Aorta (tissue), 5 donors: ENCODE results near the gene NFRKB. TPM values are rescaled to one million over a fixed set of nuclear protein-coding genes. Genes with fewer than 3 reads are reported as not detected.

Source experiments
- ATAC-seq: fragments of 200-7000 bp; cut with Tn5 transposase; one replicate; pipeline ENCODE4 v1.9.1; 2022; ENCODE audit warnings: moderate library complexity; ENCODE audit not compliant: low FRiP score
- DNase-seq, 2 donors: peaks; one replicate each; pipeline ENCODE4 v3.0.0-alpha.2; 2020
- H3K27ac ChIP-seq, 2 donors: one replicate each; pipeline ENCODE4 v1.5.1; 2013; ENCODE audit warnings: low read length in 2 of 2, mild to moderate bottlenecking in 2 of 2, moderate library complexity in 2 of 2, control low read depth in 1 of 2, inconsistent platforms in 1 of 2, low read depth in 1 of 2
- H3K27me3 ChIP-seq, 2 donors: one replicate each; pipeline ENCODE4 v1.6.1; 2013; ENCODE audit warnings: control low read depth in 1 of 2, low read length in 1 of 2, mild to moderate bottlenecking in 1 of 2, moderate library complexity in 1 of 2; ENCODE audit not compliant: insufficient read depth in 2 of 2, control insufficient read depth in 1 of 2
- H3K36me3 ChIP-seq, 2 donors: one replicate each; pipeline ENCODE4 v1.6.1; 2013; ENCODE audit warnings: control low read depth in 1 of 2, low read length in 1 of 2, mild to moderate bottlenecking in 1 of 2; ENCODE audit not compliant: insufficient read depth in 2 of 2, control insufficient read depth in 1 of 2
- H3K4me1 ChIP-seq, 2 donors: one replicate each; pipeline ENCODE4 v1.6.1; 2013; ENCODE audit warnings: low read length in 2 of 2, control low read depth in 1 of 2, mild to moderate bottlenecking in 1 of 2, moderate library complexity in 1 of 2; ENCODE audit not compliant: insufficient read depth in 2 of 2, control insufficient read depth in 1 of 2
- H3K4me3 ChIP-seq, 2 donors: one replicate each; pipeline ENCODE4 v1.5.1; 2013; ENCODE audit warnings: low read length in 2 of 2, control low read depth in 1 of 2, mild to moderate bottlenecking in 1 of 2
- H3K9me3 ChIP-seq: one replicate; pipeline ENCODE4 v1.6.1; 2013; ENCODE audit warnings: mild to moderate bottlenecking, low read length; ENCODE audit not compliant: control insufficient read depth
- WGBS, 2 donors: extraction: QIAGEN DNeasy Blood & Tissue Kit; methylation state at CpG; one replicate each; pipeline ENCODE4 v1.1.7; 2013; 5-methylcytosine and 5-hydroxymethylcytosine counted together
- intact Hi-C, 2 donors: fragments of 100-400 bp; cut with DNase I; formaldehyde crosslinking; loops; one replicate each; pipeline versions ENCODE4 v1.14.2 to v1.15.0; 2022
- long read RNA-seq, 2 donors: library from polyadenylated mRNA; unstranded; transcript quantifications; one replicate each; pipeline ENCODE4 v2.0.0, GENCODE V29; 2020 to 2021
- polyA plus RNA-seq, 2 donors: library from polyadenylated mRNA; stranded (reverse); fragments of 200-250 nt; gene quantifications; one replicate each; pipeline ENCODE4 v1.2.3, GENCODE V29; 2013
- total RNA-seq, 2 donors: library from RNA; stranded (reverse); fragmentation: NEBNext Ultra II Directional; extraction: Animal tissue kit (Norgen Biotek cat#: 25700); gene quantifications; one replicate each; pipeline ENCODE4 v1.2.1, GENCODE V29; 2021
- donor health status: healthy with polysubstance abuse.
- donor health status: Bipolar disorder and iron deficiency.
- donor health status: DM: no; HTN: no; CAD: no.
- donor health status: DM: no; HTN: no; CAD: no.
- donor health status: DM: yes; HTN: yes; CAD: no.

The NFRKB gene
- total RNA-seq, result 10 to 100 TPM; 19.2 to 30.9 TPM
- polyA plus RNA-seq, result 10 to 100 TPM; 11.4 to 17.9 TPM
- long read RNA-seq, donor 1, partial matches to known transcripts, result 13 of 26 reads
- long read RNA-seq, donor 1, other reads (novel, unspliced or antisense), result 13 of 26 reads
- long read RNA-seq, donor 2, partial matches to known transcripts, result 8 of 16 reads
- long read RNA-seq, donor 2, other reads (novel, unspliced or antisense), result 8 of 16 reads

DNA sequence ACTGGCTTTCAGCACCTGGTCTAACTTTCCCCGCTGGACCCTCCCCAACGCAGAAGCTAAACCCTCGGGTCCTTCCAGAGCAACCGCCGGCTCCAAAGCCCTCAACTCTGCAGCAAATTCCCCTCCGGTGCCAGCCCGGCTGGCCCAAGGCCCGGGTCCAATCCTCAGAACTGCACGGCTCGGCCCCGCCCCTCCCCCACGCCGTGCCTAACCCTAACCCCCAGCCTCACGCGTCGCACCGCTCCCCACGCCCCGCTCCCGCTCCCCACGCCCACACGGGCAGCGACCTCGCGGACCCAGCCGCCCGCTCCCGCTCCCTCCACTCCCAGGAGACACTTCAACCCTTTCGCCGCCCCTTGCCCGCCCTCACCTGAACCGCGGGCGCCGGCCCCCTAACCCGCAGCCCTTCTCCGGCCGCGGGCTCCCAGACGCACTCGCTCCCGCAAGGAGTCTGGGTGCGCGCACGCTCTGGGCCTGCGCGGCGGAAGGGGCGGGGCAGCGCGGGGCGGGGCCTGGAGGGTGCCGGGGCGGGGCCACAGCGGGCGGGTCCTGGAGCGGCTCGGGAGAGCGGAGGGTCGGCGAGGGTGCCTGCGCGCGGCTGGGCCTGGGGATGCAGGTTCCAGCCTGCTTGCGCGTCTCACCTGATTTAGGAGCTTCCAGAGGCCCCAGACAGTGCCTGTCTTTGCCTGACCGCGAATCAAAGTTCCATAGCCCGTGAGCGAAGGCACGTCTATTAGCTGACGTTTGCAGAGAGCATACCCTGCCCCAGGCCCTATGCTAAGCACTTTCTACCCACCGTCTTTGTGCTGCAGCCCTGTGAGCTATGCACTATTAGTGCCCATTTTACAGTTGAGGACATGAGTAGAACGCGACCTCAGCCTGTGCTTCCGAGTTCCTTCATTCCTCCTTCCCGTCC, at the start of gene NFRKB:
NFRKB (minus strand) TSS at position 453 of the 916 bp plus-strand sequence. CDS start 2,729 bp downstream, outside the sequence.
- DNase-seq, result peak; percentile 89 to 96
- intact Hi-C loops, result no loop called here
- peak; percentile 98 for ATAC-seq
- Histone ChIP-seq H3K4me3 (peak within 1 kb of the TSS; percentile 89 to 97), H3K36me3 (peaks cover 3 to 4% of the 10 kb centered on the region in 2 donors), H3K27me3 (no peaks in the 10 kb centered on the region), H3K4me1 (no peaks in the 10 kb centered on the region), H3K9me3 (no peaks in the 10 kb centered on the region), H3K27ac (peak within 1 kb of the TSS in 1 of 2 donors; percentile 65)
- 1 to 2% methylated on average over 61 to 77 of the region's 77 CpGs for WGBS, 2 donors

DNA sequence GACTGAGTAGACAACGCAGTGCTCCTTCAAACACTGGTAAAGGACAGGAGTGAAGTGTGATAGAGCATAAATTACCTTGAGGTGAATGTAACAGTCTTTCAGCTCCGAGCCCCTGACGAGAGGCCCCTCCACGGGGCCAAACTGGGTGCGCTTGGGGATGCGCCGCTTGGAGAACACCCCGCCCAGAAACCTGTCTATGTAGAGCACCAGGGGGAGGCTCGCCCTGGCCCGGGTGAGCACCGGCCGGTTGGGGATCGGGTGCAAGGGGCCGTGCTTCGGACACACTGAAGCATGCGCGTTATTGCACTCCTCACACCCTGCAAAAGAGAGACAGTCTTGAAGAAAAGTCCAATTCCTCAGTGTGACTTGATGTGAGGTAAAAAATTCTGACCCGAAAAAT, 49.3 kb upstream of the NFRKB start:
- intact Hi-C loops, result no loop called here
- no peak for ATAC-seq

DNA sequence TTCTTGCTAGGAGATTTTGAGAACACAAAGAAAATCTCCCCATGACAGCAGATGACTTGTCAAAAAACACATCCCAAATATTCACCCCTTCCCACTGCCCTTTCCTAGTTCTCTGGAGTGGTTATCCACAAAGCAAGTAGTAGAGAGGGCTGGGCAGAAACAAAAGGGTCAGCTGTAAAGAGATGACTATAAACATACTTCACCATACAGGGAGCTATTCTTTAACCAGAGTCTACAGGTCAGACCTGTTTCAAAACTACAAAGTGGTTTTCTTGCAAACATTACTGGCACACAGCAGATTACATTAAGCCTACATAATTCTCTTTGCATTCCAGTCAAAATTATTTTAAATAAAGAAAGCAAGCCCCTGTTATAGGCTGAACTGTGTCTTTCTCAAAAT, 47.7 kb upstream of the NFRKB start:
- no peaks in the 10 kb centered on the region for H3K27me3 ChIP-seq
- intact Hi-C loops, result no loop called here
- H3K27ac ChIP-seq, result no peak overlapping the region
- ATAC-seq (no peak), DNase-seq (no peak)
- no peaks in the 10 kb centered on the region for H3K4me1 ChIP-seq
- no peaks in the 10 kb centered on the region for H3K9me3 ChIP-seq
- no peak overlapping the region for H3K4me3 ChIP-seq
- peaks cover 3 to 10% of the 10 kb centered on the region in 2 donors for H3K36me3 ChIP-seq

More for the DNA sequence above, 49.3 kb upstream of the NFRKB start:
- H3K27ac ChIP-seq, result no peak overlapping the region
- no peaks in the 10 kb centered on the region for H3K27me3 ChIP-seq
- DNase-seq, result no peak
- peaks cover 3 to 7% of the 10 kb centered on the region in 2 donors for H3K36me3 ChIP-seq
- H3K9me3 ChIP-seq, result no peaks in the 10 kb centered on the region
- WGBS, 2 donors, result 97 to 98% methylated on average over 18 of the region's 18 CpGs
- no peak overlapping the region for H3K4me3 ChIP-seq
- no peaks in the 10 kb centered on the region for H3K4me1 ChIP-seq

GRCh38 chr11:129939510-129939909, 44.1 kb upstream of the NFRKB start:
- H3K4me3 ChIP-seq, result no peak overlapping the region
- no peaks in the 10 kb centered on the region for H3K4me1 ChIP-seq
- H3K36me3 ChIP-seq, result peaks cover 3 to 4% of the 10 kb centered on the region in 2 donors
- no peak for DNase-seq
- 77 to 85% methylated on average over 4 of the region's 4 CpGs for WGBS, 2 donors
- intact Hi-C loops, result no loop called here
- H3K27ac ChIP-seq, result no peak overlapping the region
- H3K27me3 ChIP-seq, result no peaks in the 10 kb centered on the region
- no peaks in the 10 kb centered on the region for H3K9me3 ChIP-seq
- ATAC-seq, result no peak

- no peak overlapping the region for H3K4me3 ChIP-seq
- H3K27ac ChIP-seq, result no peak overlapping the region
- DNase-seq (no peak), ATAC-seq (no peak)
- no peaks in the 10 kb centered on the region for H3K27me3 ChIP-seq
- WGBS, 2 donors, result 88 to 96% methylated on average over 5 of the region's 5 CpGs
- intact Hi-C loops, result no loop called here
- no peaks in the 10 kb centered on the region for H3K9me3 ChIP-seq
- no peaks in the 10 kb centered on the region for H3K4me1 ChIP-seq
- peaks cover 3 to 4% of the 10 kb centered on the region in 2 donors for H3K36me3 ChIP-seq
These were observed 43.4 kb upstream of the NFRKB start for GRCh38 chr11:129938764-129939163.

DNA sequence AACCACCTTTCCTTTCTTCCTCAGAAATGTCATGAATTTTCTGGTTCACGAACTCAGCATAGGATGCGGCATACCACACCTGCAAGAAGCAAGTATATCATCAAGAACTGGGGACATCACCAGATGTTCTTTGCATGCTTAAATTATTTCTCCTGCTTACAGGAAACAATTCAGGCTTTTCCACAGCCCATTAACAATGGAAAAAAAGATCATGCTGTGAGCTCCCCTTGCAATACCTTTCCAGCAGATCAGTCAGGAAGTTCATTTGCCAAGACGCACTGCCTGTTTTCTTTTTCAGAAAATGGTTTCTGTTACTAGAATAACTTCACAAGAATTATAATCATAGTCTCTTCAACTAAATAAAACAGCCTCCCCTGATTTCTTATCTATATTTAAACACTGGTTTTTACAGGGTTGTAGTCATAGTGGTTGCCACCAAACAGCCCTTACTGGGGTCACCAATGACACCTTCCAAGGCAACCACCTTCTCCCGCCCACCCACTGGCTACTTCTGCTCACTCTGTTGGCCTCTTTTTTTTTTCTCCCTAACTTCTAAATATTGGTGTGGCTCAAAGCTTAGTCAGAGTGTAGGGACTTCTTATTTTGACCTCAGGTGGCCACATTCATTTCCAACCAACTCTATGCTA, 42.3 kb upstream of the NFRKB start:
- intact Hi-C loops, result no loop called here
- WGBS, 2 donors, result 86 to 89% methylated on average over 4 of the region's 4 CpGs
- peaks cover 0 to 5% of the 10 kb centered on the region in 2 donors for H3K36me3 ChIP-seq

GRCh38 chr11:129935723-129936122, 40.3 kb upstream of the NFRKB start:
- Histone ChIP-seq H3K36me3 (peaks cover 0 to 5% of the 10 kb centered on the region in 2 donors), H3K27me3 (no peaks in the 10 kb centered on the region), H3K4me3 (no peak overlapping the region), H3K27ac (no peak overlapping the region), H3K9me3 (no peaks in the 10 kb centered on the region), H3K4me1 (no peaks in the 10 kb centered on the region)
- ATAC-seq (no peak), DNase-seq (no peak)
- intact Hi-C loops, result no loop called here
- 77 to 83% methylated on average over 3 of the region's 3 CpGs for WGBS, 2 donors

More for the DNA sequence above, 42.3 kb upstream of the NFRKB start:
- Histone ChIP-seq H3K9me3 (no peaks in the 10 kb centered on the region), H3K4me1 (no peaks in the 10 kb centered on the region), H3K27ac (no peak overlapping the region), H3K4me3 (no peak overlapping the region), H3K27me3 (no peaks in the 10 kb centered on the region)
- DNase-seq (no peak), ATAC-seq (no peak)

- WGBS, 2 donors, result 94 to 95% methylated on average over 9 of the region's 9 CpGs
- no peak for DNase-seq
- Histone ChIP-seq H3K27me3 (no peaks in the 10 kb centered on the region), H3K27ac (no peak overlapping the region), H3K4me3 (no peak overlapping the region), H3K9me3 (no peaks in the 10 kb centered on the region), H3K36me3 (peaks cover 0 to 2% of the 10 kb centered on the region in 2 donors), H3K4me1 (no peaks in the 10 kb centered on the region)
- intact Hi-C loops, result no loop called here
- no peak for ATAC-seq
These were observed 38.5 kb upstream of the NFRKB start for GRCh38 chr11:129933891-129934290.
